GM18861 (cell line): ENCODE results near the gene COMMD1.
"Not testable (repeated sequence)": the region's sequence is repeated elsewhere in the genome, so short reads cannot be mapped to it uniquely, and the experiment has no call there.

Experiments
- ATAC-seq: cut with Tn5 transposase; IDR thresholded peaks from one replicate; pipeline ENCODE4 v1.9.1; 2021; ENCODE audit not compliant: unreplicated experiment

Gene COMMD1

GRCh38 chr2:61905372-61906185 is at the start of gene COMMD1:
COMMD1 (plus strand) TSS chr2:61905674; CDS start chr2:61905679, 5 bp downstream.
- peak; percentile 97 for ATAC-seq

DNA sequence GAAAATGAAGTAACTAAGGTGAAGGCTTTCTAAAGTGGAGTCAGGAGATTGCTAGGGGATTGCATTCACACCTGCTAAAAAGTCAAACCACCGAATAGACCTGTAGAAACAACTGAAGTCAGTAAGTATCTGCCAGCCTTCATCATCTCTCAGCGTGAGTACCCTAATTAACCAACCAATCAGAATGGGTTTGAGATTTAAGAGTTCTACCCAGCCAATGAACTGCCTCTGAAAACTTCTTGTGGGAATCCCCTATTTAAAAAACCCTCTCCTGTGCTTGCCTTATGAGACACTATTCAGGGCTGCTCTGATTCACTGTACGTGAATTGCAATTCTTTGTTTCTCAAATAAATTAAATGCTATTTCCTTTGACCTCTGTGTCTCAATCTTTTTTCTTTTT is 48.2 kb upstream of the COMMD1 start:
- no peak for ATAC-seq

DNA sequence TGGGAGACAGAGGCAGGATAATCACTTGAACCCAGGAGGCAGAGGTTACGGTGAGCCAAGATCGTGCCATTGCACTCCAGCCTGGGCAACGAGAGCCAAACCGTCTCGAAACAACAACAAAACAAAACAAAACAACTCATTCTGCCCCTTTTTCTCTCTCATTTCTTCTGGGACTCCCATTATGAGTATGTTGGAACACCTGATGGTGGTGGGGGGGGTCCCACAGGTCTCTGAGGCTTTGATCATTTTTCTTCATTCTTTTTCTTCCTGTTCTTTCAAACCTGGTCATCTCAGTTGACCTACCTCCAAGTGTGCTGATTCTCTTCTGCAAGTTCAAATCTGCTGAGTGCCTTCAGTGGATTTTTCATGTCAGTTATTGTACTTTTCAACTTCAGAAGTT is 43.4 kb upstream of the COMMD1 start:
- no peak for ATAC-seq

- ATAC-seq, result not testable (repeated sequence)
Observed at GRCh38 chr2:61866482-61867089, 38.9 kb upstream of the COMMD1 start.

- no peak for ATAC-seq
Observed at GRCh38 chr2:61876400-61876799, 29.1 kb upstream of the COMMD1 start.

- ATAC-seq, result no peak
Observed at GRCh38 chr2:61877571-61878245, 27.8 kb upstream of the COMMD1 start.

DNA sequence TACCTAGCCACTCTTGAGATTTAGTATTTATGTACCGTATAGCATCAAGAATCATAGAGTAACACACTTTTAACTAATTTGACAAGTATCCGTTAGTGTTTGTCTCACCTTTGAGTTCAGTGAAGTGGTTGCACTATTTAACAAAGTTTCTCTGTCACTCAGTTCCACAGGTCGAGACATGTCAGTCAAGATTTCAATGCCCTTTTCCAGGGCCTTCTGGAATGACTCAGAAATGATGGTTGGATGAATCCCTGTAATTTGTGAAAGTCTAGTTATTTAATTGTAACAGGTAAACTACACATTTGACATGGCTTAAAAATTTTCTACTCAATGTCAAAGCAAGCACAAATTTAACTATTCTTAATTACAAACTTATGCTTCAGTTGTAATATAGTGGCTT is 26.7 kb upstream of the COMMD1 start:
- no peak for ATAC-seq

DNA sequence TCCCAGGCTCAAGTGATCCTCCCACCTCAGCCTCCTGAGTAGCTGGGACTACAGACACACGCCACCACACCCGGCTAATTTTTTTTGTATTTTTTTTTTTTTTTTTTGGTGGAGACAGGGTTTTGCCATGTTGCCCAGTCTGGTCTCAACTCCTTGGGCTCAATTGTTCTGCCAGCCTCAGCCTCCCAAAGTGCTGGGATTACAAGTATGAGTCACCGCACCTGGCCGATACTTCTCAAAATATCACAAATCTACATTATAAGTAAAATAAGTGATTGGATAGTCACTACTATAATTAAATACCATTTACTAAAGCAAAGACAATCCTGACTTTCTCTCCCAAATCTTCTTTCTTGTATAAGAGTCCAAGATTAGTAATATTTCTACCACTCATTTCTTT is 26.1 kb upstream of the COMMD1 start:
- not testable (repeated sequence) for ATAC-seq

GRCh38 chr2:61882850-61883249 is 22.6 kb upstream of the COMMD1 start:
- no peak for ATAC-seq

GRCh38 chr2:61885896-61886603 is 19.4 kb upstream of the COMMD1 start:
- ATAC-seq, result no peak

DNA sequence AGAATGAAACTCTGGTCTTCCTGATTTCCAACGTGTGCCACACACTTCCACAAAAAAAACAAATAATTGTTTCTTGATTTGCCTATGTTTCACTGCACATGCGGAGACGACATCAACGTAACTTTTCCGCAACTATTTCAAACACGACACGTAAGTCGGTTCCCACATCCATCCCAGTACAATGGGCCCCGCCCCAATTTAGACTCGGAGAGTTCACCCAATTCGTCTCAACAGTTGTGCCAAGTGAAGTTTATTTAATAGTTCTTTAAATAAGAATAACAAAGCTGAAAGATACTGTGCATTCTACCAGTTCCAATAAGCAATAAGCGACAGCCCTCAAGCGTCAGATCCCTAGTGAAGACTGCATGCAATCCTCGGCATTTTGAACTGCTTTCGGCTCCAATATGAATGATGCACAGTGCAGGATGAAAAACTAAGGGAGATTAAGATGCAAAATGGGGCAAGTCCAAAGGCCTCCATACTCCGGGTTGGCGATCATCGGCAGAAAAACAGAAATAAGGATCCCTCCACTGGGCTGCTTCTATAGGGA is 17.7 kb upstream of the COMMD1 start:
- peak; percentile 13 for ATAC-seq

GRCh38 chr2:61888267-61889055 is 17.0 kb upstream of the COMMD1 start, which contains the start of gene CCT4:
CCT4 (minus strand) TSS chr2:61888656; CDS start chr2:61888507, 149 bp downstream.
- ATAC-seq, result peak; percentile 78

GRCh38 chr2:61898810-61899209 is 6.7 kb upstream of the COMMD1 start:
- ATAC-seq, result no peak

DNA sequence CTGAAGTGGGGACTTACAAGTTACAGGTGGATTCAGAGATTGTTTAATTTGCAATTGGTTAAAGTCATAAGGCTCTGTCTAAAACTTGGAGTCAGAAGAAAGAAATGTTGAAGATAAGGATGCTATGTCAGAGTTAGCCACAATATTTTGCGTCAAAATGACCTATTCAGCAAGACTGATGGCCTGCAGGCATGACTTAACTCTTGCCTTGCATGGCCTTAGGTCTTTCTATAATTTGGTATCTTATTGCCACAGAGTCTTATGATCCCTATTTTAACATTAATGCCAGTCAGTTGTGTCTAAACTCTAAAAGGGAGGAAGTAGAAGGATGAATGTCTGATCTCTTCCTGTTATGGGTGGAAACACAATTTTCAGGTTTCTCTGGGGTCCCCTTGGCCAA is 5.2 kb upstream of the COMMD1 start:
- ATAC-seq, result no peak

DNA sequence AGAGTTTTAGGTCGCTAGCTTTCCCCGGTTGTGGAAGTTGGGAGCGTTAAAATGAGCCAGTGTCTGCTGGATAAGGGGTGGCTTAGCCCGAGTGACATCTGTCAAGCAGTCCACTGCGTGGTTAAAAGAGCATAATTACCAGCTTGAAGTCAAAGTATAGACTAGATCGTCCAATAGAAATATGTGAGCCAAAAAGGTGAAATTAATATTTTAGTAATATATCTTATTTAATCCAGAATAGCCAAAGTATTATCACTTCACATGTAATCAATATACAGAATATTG is 654 bp downstream of the COMMD1 start:
- no peak for ATAC-seq

DNA sequence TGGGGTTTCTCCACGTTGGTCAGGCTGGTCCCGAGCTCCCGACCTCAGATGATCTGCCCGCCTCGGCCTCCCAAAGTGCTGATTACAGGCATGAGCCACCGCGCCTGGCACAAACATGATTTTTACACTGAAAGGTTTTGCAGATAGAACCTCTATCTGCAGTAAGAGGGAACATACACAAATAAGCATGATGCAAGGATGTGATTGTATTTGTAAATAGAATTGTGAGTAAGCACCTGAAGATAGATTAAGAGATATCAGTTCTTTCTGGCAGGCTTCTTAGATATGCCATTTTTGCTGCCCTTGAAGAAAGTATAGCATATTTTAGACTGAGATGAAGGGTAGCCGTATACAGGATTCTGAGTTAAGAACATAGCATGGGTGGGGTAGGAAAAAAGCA is 3.6 kb downstream of the COMMD1 start:
- no peak for ATAC-seq

DNA sequence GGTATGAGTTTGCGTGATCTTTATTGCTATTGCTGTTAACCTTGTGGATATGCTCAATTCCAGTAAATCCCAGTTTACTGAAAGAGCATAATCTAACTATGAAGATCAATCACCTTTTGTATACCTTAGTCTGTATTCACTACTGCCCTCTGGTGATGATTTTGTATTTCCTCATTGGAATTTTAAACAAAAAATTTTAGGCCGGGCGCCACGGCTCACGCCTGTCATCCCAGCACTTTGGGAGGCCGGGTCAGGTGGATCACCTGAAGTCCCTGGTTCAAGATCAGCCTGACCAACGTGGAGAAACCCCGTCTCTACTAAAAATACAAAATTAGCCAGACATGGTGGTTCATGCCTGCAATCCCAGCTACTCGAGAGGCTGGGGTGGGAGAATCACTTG is 5.1 kb downstream of the COMMD1 start:
- ATAC-seq, result no peak

GRCh38 chr2:61911510-61911909 is 6.0 kb downstream of the COMMD1 start:
- no peak for ATAC-seq

GRCh38 chr2:61914794-61915193 is 9.3 kb downstream of the COMMD1 start:
- not testable (repeated sequence) for ATAC-seq

DNA sequence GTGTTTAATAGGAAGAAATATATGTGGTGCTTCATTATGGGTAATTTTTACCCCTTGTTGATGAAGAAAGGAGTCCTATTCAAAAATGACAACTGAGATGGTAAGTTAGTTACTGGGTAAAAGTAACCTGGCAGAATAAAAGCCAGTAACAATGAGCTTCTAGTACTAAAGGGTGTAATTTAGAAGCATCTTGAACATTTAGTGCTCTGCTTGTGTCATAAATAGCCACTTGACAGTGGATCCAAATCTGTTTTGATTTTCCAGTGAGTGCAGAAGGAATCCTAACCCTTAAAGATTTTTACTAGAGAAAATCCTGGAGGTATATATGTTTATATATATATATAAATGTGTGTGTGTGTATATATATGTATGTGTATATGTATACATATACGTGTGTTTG is 15.1 kb downstream of the COMMD1 start:
- no peak for ATAC-seq
